ENCODE measurements around the gene TMEM151B.
"Not testable (repeated sequence)": the region's sequence is repeated elsewhere in the genome, so short reads cannot be mapped to it uniquely, and the experiment has no call there.

Gene TMEM151B

GRCh38 chr6:44309092-44309491, 38.8 kb downstream of the TMEM151B start:
- DNase-seq: no peak

- no peak for DNase-seq
Observed at GRCh38 chr6:44309631-44310030, 39.4 kb downstream of the TMEM151B start.

- no peak for DNase-seq
Observed at GRCh38 chr6:44310241-44310640, 40.0 kb downstream of the TMEM151B start.

GRCh38 chr6:44311304-44311703, 41.1 kb downstream of the TMEM151B start:
- no peak for DNase-seq

GRCh38 chr6:44311767-44312166, 41.5 kb downstream of the TMEM151B start:
- no peak for DNase-seq

GRCh38 chr6:44312901-44313788, 42.9 kb downstream of the TMEM151B start, which contains the start of gene AARS2:
Gene AARS2, minus strand, starts transcription at chr6:44313347. Its CDS starts 24 bp downstream, at chr6:44313323.
- peak; percentile 91 for DNase-seq

- DNase-seq: not testable (repeated sequence)
Observed at GRCh38 chr6:44314657-44315056, 44.4 kb downstream of the TMEM151B start.

- no peak for DNase-seq
Observed at GRCh38 chr6:44315516-44315915, 45.3 kb downstream of the TMEM151B start.

GRCh38 chr6:44315951-44316350, 45.7 kb downstream of the TMEM151B start:
- DNase-seq: no peak

GRCh38 chr6:44316481-44316880, 46.2 kb downstream of the TMEM151B start:
- no peak for DNase-seq

- DNase-seq: not testable (repeated sequence)
Observed at GRCh38 chr6:44317136-44317631, 46.9 kb downstream of the TMEM151B start.

- DNase-seq: no peak
Observed at GRCh38 chr6:44321210-44321609, 51.0 kb downstream of the TMEM151B start.

- no peak for DNase-seq
Observed at GRCh38 chr6:44327096-44327495, 56.8 kb downstream of the TMEM151B start.

- no peak for DNase-seq
Observed at GRCh38 chr6:44327760-44328159, 57.5 kb downstream of the TMEM151B start.

- not testable (repeated sequence) for DNase-seq
Observed at GRCh38 chr6:44328203-44328602, 58.0 kb downstream of the TMEM151B start.

GRCh38 chr6:44329858-44330257, 59.6 kb downstream of the TMEM151B start:
- no peak for DNase-seq

GRCh38 chr6:44332585-44332984, 62.3 kb downstream of the TMEM151B start:
- DNase-seq: no peak

- DNase-seq: no peak
Observed at GRCh38 chr6:44333273-44333919, 63.1 kb downstream of the TMEM151B start.

- DNase-seq: no peak
Observed at GRCh38 chr6:44333942-44334341, 63.7 kb downstream of the TMEM151B start.

GRCh38 chr6:44335631-44336030, 65.4 kb downstream of the TMEM151B start:
- DNase-seq: no peak

- DNase-seq: peak; percentile 68
Observed at GRCh38 chr6:44338228-44339122, 68.2 kb downstream of the TMEM151B start.

- no peak for DNase-seq
Observed at GRCh38 chr6:44339301-44339700, 69.1 kb downstream of the TMEM151B start.
